H1 (cell line): ENCODE results near the gene RB1. TPM values are rescaled to one million over a fixed set of nuclear protein-coding genes. Genes with fewer than 3 reads are reported as not detected.

Source experiments
- POU5F1 ChIP-seq: IDR thresholded peaks from 2 replicates; pipeline ENCODE4 v1.6.1; 2011; ENCODE audit warnings: low read depth, mild to moderate bottlenecking, low read length, moderate library complexity
- polyA plus RNA-seq, 7 experiments: library from polyadenylated mRNA; depleted of rRNA in 3 of 7; stranded (reverse) in 5 of 7; unstranded in 2 of 7; fragments of >200 nt in 5 of 7; fragments of 200-250 nt in 2 of 7; gene quantifications; 1 replicate in 5 of 7; 2 replicates in 1 of 7; 4 replicates in 1 of 7; pipeline versions ENCODE4 v1.2.1 to v1.2.3, GENCODE V29; 2011 to 2013; ENCODE audit warnings: missing spikeins in 2 of 7, mixed read lengths in 2 of 7
- total RNA-seq: library from RNA; stranded (reverse); fragmentation: NEBNext Ultra II Directional; extraction: Animal tissue kit (Norgen Biotek cat#: 25700); gene quantifications from 2 replicates; pipeline ENCODE4 v1.2.1, GENCODE V29; 2021
- TF ChIP-seq, protein P1 (sequence below): fragments of 300-600 bp; sonication (generic); IDR thresholded peaks from 2 replicates; pipeline ENCODE4 v1.7.1; 2012; ENCODE audit warnings: low read length, moderate library complexity, mild to moderate bottlenecking, inconsistent platforms; ENCODE audit not compliant: insufficient replicate concordance

Gene RB1
- total and polyA plus RNA-seq, 2 of the 8 experiments (the other 6 are each of a cell fraction or from before 2014, with no cell fraction given): 4.1 to 17.5 TPM

DNA sequence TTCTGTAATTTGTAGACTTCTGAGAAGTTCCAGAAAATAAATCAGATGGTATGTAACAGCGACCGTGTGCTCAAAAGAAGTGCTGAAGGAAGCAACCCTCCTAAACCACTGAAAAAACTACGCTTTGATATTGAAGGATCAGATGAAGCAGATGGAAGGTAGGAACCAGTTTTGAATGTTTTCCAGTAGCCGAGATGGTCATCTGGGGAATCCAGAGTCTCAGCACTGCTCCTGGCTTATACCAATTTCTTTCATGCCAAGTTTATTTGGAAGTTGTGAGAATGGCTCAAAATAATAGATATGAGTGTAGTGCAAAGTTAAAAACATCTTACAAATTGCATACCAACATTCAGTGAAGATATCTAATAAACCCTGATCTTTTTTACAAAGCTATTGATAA is 173.1 kb downstream of the RB1 start (continued):
- TF ChIP-seq, protein P1, sequence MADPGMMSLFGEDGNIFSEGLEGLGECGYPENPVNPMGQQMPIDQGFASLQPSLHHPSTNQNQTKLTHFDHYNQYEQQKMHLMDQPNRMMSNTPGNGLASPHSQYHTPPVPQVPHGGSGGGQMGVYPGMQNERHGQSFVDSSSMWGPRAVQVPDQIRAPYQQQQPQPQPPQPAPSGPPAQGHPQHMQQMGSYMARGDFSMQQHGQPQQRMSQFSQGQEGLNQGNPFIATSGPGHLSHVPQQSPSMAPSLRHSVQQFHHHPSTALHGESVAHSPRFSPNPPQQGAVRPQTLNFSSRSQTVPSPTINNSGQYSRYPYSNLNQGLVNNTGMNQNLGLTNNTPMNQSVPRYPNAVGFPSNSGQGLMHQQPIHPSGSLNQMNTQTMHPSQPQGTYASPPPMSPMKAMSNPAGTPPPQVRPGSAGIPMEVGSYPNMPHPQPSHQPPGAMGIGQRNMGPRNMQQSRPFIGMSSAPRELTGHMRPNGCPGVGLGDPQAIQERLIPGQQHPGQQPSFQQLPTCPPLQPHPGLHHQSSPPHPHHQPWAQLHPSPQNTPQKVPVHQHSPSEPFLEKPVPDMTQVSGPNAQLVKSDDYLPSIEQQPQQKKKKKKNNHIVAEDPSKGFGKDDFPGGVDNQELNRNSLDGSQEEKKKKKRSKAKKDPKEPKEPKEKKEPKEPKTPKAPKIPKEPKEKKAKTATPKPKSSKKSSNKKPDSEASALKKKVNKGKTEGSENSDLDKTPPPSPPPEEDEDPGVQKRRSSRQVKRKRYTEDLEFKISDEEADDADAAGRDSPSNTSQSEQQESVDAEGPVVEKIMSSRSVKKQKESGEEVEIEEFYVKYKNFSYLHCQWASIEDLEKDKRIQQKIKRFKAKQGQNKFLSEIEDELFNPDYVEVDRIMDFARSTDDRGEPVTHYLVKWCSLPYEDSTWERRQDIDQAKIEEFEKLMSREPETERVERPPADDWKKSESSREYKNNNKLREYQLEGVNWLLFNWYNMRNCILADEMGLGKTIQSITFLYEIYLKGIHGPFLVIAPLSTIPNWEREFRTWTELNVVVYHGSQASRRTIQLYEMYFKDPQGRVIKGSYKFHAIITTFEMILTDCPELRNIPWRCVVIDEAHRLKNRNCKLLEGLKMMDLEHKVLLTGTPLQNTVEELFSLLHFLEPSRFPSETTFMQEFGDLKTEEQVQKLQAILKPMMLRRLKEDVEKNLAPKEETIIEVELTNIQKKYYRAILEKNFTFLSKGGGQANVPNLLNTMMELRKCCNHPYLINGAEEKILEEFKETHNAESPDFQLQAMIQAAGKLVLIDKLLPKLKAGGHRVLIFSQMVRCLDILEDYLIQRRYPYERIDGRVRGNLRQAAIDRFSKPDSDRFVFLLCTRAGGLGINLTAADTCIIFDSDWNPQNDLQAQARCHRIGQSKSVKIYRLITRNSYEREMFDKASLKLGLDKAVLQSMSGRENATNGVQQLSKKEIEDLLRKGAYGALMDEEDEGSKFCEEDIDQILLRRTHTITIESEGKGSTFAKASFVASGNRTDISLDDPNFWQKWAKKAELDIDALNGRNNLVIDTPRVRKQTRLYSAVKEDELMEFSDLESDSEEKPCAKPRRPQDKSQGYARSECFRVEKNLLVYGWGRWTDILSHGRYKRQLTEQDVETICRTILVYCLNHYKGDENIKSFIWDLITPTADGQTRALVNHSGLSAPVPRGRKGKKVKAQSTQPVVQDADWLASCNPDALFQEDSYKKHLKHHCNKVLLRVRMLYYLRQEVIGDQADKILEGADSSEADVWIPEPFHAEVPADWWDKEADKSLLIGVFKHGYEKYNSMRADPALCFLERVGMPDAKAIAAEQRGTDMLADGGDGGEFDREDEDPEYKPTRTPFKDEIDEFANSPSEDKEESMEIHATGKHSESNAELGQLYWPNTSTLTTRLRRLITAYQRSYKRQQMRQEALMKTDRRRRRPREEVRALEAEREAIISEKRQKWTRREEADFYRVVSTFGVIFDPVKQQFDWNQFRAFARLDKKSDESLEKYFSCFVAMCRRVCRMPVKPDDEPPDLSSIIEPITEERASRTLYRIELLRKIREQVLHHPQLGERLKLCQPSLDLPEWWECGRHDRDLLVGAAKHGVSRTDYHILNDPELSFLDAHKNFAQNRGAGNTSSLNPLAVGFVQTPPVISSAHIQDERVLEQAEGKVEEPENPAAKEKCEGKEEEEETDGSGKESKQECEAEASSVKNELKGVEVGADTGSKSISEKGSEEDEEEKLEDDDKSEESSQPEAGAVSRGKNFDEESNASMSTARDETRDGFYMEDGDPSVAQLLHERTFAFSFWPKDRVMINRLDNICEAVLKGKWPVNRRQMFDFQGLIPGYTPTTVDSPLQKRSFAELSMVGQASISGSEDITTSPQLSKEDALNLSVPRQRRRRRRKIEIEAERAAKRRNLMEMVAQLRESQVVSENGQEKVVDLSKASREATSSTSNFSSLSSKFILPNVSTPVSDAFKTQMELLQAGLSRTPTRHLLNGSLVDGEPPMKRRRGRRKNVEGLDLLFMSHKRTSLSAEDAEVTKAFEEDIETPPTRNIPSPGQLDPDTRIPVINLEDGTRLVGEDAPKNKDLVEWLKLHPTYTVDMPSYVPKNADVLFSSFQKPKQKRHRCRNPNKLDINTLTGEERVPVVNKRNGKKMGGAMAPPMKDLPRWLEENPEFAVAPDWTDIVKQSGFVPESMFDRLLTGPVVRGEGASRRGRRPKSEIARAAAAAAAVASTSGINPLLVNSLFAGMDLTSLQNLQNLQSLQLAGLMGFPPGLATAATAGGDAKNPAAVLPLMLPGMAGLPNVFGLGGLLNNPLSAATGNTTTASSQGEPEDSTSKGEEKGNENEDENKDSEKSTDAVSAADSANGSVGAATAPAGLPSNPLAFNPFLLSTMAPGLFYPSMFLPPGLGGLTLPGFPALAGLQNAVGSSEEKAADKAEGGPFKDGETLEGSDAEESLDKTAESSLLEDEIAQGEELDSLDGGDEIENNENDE: no peak
- no peak for TF ChIP-seq POU5F1
- TF ChIP-seq, all 59 proteins: peak for 0
